Loucy (cell line): ENCODE results near the gene PFKL.

Experiments
- EZH2phosphoT487 ChIP-seq: fragments of 200-600 bp; IDR thresholded peaks from 2 replicates; pipeline ENCODE4 v1.6.1; 2018; ENCODE audit warnings: antibody characterized with exemption, mild to moderate bottlenecking, moderate library complexity, borderline replicate concordance
- TF ChIP-seq, protein P1 (sequence below): fragments of 200-600 bp; sonication (generic); conservative IDR thresholded peaks from 2 replicates; pipeline ENCODE4 v1.5.1; 2014; ENCODE audit warnings: mild to moderate bottlenecking, antibody characterized with exemption, low read length

DNA sequence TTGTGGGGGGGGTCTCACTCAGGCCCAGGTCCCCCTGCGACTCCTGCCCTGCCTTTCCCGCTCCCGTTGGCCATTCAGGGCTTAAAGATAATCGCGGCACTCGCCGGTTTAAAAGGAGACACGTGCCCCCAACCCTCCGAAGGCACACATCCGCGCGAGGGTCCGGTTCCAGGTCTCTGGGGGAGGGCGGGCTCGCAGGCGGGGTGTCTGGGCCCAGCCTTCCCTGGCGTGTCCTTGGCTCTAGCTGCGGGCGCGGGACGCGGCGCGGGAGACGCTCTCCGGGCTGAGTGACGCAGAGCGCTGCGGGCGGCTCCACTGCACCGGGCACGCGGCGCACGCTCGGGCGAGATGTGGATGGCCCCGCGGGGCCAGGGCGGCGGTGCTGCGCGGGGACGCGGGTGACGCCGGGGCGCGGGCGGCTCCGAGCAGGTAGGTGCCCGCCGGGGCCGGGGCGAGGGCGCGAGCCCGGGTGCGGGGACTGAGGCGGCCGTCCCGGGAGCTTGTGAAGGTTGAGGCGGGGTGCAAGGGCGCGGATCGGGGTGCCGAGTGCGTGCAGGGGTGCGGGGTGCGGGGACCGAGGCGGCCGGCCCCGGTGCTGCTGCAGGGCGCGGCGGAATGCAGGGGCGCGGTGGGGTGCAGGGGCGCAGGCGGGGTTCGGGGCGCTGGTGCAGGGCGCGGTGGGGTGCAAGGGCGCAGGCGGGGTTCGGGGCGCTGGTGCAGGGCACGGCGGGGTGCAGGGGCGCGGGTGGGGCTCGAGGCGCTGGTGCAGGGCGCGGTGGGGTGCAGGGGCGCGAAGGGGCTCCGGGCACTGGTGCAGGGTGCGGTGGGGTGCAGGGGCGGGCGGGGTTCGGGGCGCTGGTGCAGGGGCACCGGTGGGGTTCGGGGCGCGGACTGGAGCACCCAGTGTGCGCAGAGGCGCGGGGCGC lies 50.3 kb downstream of the PFKL start:
- TF ChIP-seq, protein P1, sequence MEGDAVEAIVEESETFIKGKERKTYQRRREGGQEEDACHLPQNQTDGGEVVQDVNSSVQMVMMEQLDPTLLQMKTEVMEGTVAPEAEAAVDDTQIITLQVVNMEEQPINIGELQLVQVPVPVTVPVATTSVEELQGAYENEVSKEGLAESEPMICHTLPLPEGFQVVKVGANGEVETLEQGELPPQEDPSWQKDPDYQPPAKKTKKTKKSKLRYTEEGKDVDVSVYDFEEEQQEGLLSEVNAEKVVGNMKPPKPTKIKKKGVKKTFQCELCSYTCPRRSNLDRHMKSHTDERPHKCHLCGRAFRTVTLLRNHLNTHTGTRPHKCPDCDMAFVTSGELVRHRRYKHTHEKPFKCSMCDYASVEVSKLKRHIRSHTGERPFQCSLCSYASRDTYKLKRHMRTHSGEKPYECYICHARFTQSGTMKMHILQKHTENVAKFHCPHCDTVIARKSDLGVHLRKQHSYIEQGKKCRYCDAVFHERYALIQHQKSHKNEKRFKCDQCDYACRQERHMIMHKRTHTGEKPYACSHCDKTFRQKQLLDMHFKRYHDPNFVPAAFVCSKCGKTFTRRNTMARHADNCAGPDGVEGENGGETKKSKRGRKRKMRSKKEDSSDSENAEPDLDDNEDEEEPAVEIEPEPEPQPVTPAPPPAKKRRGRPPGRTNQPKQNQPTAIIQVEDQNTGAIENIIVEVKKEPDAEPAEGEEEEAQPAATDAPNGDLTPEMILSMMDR = no peak
- no peak for TF ChIP-seq EZH2phosphoT487
